Astrocyte of the spinal cord (primary cell): Measurements from ENCODE around the gene RALGPS2.

Source experiments
- DNase-seq: peaks from one replicate; pipeline ENCODE4 v3.0.0; 2011; ENCODE audit warnings: low read depth, low spot score
- H3K4me3 ChIP-seq: 2 replicates; pipeline ENCODE4 v1.5.1; 2011; ENCODE audit warnings: low read depth, mild to moderate bottlenecking, low read length, moderate library complexity
- in situ Hi-C: cut with HindIII; loops from 2 replicates; pipeline ENCODE4 v1.10.0; 2017; ENCODE audit warnings: low sequenced_read_pairs
- TF ChIP-seq, protein P1 (sequence below): IDR thresholded peaks from 2 replicates; pipeline ENCODE4 v1.5.1; 2012; ENCODE audit warnings: low read depth, mild to moderate bottlenecking, low read length, inconsistent platforms

RALGPS2 gene

DNA sequence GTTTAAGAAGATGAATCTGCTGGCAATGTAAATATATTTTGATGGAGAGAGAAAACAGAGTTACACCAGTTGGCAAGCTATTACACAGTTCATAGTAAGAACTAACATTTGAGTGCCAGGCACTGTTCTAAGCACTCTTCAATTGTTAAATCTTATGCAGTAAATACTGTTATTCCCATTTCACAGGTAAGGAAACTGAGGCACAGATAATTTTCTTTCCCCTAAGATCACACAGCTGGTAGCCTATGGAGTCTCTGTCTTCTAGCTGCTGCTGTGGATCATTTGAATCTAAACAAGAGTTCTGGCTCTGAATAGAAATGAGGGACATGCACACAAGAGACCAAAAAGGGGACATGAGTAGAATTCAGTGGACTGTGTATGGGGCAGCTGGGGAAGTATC, 137.8 kb downstream of the RALGPS2 start:
- TF ChIP-seq, protein P1, sequence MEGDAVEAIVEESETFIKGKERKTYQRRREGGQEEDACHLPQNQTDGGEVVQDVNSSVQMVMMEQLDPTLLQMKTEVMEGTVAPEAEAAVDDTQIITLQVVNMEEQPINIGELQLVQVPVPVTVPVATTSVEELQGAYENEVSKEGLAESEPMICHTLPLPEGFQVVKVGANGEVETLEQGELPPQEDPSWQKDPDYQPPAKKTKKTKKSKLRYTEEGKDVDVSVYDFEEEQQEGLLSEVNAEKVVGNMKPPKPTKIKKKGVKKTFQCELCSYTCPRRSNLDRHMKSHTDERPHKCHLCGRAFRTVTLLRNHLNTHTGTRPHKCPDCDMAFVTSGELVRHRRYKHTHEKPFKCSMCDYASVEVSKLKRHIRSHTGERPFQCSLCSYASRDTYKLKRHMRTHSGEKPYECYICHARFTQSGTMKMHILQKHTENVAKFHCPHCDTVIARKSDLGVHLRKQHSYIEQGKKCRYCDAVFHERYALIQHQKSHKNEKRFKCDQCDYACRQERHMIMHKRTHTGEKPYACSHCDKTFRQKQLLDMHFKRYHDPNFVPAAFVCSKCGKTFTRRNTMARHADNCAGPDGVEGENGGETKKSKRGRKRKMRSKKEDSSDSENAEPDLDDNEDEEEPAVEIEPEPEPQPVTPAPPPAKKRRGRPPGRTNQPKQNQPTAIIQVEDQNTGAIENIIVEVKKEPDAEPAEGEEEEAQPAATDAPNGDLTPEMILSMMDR, result no peak
- H3K4me3 ChIP-seq, result no peak overlapping the region
- in situ Hi-C loops, result no loop called here
- no peak for DNase-seq

DNA sequence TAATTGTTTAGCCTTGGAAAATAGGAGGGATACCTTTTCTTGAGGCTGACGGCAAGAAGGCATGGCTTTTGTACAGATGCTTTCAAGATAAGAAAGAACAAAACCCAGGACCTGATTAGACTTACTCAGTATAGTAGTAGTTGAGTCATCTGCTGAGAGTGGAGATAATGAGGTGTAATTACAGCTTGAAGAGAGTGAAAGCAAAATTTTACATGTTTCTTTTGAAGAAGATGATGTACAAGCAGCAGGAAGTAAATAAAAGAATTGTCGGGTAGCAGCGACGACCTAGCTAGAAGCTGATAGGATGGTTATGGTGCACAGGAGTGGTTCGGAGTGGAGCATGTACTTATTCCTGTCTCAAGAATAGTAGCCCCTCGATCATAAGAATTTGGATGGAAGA, 139.3 kb downstream of the RALGPS2 start:
- TF ChIP-seq, protein P1, result no peak
- H3K4me3 ChIP-seq, result no peak overlapping the region
- no peak for DNase-seq
- in situ Hi-C loops, result no loop called here

DNA sequence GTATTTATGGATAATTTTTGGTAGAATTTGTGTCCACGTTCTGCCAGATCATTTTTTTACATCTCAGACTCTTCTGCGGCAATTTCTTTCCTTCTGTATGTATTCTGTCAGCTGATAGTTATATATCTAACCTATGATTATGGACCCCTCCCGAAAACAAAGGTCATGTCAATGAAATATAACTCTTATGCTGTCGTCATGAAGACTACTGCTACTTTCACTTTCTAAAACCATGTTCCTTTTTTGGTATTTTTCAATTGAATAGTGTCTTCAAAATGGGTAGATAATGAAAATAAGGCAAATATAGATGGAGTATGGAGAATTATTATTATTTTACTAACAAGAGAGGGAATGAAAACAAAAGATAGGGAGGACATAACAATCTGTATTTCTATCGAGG, 142.6 kb downstream of the RALGPS2 start:
- peak; percentile 43 for DNase-seq
- peak overlapping the region; percentile 8 for H3K4me3 ChIP-seq
- in situ Hi-C loops, result no loop called here
- TF ChIP-seq, protein P1, result no peak

DNA sequence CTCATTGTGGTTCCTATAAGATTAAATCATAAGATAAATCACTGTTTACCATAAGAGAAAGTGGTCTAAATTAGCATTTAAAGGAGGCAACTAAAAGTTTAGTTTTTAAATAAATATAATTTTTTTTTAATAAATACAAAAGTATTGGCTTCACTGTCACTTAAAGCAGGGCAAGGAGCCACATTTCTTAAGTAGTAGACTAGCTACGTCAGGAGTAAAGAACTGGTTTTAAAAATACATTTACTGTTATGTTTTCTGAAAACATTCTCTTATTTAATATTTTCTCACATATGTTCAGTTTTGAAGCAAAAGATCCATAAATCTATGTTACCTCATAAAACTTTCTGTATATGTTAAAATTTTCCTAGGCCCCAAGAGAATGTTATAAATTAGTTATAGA, 143.7 kb downstream of the RALGPS2 start:
- in situ Hi-C loops, result no loop called here
- TF ChIP-seq, protein P1, result no peak
- DNase-seq, result no peak
- no peak overlapping the region for H3K4me3 ChIP-seq

DNA sequence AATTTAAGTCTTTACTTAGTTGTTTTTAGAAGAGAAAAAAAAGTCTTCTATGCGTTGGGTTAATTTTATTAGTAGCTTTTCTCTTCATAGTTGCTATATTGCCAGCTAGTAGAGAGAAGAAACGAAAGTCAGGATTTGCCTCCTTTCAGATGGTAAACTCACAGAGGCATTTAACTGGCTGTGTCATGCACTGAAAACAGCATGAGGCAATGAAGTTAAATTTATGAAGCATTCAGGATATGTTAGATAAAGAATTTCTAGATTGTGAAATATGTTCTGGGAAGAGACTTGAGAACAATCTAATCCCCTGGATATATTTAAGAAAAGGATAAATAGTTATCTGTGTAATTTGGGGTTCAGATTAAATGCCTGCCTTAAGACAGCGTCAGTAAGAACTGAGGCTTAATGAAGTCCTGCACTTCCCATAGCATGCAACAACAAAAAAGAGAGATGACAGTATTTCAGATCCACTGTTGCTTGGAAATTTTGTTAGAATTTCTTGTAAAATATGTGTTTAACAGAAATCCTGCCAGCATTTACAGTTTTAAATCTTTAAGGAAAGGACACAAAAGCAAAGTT, 144.2 kb downstream of the RALGPS2 start:
- peak; percentile 52 for DNase-seq
- H3K4me3 ChIP-seq, result peak overlapping the region; percentile 0
- TF ChIP-seq, protein P1, result no peak
- in situ Hi-C loops, result no loop called here

DNA sequence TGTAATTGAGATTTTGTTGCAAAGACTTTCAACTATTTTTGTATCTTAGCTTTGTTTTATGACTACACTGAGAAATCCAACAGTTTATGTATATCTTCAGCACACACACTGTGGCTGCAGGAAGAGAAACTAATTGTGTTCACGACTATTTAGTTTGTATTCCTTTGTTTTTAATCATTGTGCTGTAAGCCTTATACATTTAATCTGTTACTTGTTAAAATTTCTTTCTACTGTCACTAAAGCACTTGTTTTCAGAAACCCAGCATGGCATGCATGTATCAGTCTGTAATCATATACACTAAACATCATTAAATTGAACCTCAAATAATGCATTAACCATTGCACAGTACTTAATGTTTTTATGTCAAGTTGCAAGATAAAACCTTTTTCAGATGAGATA, 145.2 kb downstream of the RALGPS2 start:
- DNase-seq, result no peak
- TF ChIP-seq, protein P1, result no peak
- peak overlapping the region; percentile 17 for H3K4me3 ChIP-seq
- in situ Hi-C loops, result no loop called here
